ENCODE results near the gene RPL31.

Gene RPL31

GRCh38 chr2:100976061-100976460 lies 26.0 kb upstream of the RPL31 start:
- no peak for DNase-seq

- no peak for DNase-seq
Measured at GRCh38 chr2:100976645-100977391, 25.3 kb upstream of the RPL31 start.

DNA sequence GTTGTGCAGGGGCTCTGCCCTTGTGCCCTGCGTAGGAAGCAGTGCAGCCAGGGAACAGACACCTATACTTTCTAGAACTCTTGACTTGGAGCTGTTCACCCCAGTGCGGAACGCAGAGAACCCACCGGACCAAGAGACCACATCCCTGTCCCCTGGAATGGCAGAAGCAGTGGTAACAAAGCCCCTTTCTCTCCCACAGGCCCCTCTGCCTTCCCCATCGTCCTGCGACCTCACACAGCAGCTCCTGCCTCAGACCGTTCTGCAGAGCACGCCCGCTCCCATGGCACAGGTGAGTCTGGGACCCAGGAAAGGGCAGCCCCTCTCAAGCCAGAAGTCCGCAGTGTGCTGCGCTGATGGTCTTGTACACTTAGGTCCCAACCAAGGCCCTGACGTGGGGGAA lies 24.6 kb upstream of the RPL31 start:
- DNase-seq = no peak

- DNase-seq = no peak
Measured at GRCh38 chr2:100978582-100979191, 23.4 kb upstream of the RPL31 start.

GRCh38 chr2:100980046-100980445 lies 22.0 kb upstream of the RPL31 start:
- DNase-seq = no peak

GRCh38 chr2:100981011-100981410 lies 21.1 kb upstream of the RPL31 start:
- DNase-seq = no peak

DNA sequence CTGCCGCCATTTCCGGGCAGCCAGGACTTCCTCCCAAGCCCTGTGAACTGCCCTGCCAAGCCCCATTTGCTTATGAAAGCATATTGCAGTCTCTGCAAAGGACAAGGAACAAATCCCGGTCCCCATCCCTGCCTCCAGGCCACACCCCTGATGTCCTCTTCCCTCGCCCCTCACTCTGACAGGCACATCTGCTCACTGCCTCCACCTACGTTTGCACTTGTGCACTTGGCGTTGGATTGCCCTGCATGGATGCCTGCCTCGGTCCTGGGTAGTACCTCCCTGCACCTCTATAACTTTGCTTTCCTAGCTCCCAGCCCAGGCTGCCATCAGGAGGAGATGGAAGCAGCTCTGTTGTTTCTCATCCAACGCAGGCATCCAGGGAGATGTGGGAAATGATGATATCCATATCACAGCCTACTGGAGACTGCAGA lies 19.6 kb upstream of the RPL31 start:
- DNase-seq = no peak

DNA sequence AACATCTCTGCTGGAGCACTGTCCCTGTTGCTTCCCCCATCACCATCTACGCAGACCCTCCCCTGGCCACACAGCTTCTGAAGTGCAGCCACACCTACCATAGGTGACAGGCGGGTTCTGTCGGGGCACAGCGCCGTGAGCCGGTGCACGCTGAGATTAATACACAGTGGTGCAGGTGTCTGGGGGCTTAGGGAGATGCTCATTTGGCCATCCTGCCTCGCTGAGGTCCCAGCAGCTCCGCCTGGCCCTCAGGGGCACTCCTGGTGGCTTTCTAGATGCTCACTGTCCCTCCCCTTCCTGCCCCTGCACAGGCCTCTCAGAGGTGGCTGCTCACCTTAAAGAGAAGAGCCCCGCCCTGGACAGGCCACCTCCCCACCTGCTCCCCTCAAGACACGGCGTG lies 18.9 kb upstream of the RPL31 start:
- DNase-seq = no peak

DNA sequence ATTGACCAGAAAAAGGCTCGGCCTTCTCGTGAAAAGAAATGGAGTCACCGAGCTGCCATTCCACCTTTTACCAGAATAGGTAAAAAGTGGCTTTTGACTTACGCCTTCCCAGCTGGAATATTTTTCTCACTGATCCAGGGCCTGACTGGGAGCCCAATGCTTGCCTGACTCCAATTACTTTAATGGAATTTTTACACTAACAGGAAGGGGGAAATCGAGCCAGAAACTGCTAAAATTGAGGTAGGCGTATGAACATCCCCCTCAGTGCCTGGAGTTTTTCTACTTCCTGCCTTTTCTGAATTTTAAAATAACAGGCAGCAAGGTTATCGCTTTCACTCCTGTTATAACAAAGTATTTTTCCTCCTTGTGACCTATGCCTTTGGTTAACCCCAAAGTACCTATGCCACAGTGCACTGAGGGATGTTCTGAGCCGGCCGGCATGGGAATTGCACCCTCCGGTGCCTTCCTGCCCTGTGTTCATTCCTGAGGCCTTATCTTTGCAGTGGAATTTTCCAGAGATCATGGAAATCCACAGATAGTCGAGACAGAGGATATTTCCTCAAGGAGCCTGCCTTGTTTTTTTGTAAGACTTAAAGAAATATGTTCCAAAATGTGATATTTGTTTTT lies 18.3 kb upstream of the RPL31 start:
- DNase-seq = no peak

DNA sequence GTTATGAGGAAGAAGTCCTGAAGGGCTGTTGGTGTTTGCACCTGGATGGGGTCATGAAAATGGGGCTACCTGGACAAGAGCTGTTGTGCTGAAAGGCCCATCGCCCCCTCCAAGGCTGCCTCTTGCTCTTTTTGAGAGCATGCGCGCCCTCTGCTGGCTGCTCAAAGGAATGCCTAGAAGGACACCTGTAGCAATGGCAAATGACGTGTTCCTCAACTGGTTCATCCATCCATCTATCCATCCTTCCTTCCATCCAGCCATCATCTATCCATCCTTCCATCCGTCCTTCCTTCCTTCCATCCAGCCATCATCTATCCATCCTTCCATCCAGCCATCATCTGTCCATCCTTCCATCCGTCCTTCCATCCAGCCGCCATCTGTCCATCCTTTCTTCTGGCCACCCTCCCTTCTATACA lies 17.2 kb upstream of the RPL31 start:
- DNase-seq = no peak

GRCh38 chr2:100986157-100986556 lies 15.9 kb upstream of the RPL31 start:
- no peak for DNase-seq

GRCh38 chr2:100987536-100987935 lies 14.6 kb upstream of the RPL31 start:
- DNase-seq = no peak

GRCh38 chr2:100987974-100988373 lies 14.1 kb upstream of the RPL31 start:
- DNase-seq = no peak

DNA sequence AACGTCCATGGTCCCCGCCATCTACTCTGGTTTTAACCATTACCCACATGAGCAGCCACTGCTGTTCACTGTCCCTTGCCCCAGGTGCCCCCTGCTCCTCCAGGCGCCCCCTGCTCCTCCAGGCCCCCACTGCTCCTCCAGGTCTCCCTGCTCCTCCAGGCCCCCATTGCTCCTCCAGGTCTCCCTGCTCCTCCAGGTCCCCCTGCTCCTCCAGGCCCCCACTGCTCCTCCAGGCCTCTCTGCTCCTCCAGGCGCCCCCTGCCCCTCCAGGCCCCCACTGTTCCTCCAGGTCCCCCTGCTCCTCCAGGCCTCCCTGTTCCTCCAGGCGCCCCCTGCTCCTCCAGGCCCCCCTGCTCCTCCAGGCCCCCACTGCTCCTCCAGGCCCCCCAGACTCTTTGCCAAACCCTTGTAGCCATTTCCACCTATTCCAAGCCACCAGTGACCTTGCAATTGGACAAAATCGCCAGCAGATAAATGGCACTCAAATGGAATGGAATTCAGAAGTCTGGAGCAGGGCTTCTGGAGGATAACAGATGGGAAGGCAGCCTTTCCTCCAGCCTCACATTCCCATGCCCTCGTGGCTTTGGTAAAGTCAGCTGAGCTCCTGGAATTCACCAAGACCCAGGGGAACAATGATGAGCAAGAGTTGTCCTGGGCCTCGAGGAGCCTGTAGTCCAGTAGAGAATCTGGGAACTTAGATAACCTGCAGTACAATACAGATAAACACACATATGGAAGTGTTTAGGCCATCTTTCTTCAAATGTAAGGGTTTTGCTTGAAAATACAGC lies 13.3 kb upstream of the RPL31 start:
- no peak for DNase-seq

GRCh38 chr2:100989666-100990065 lies 12.4 kb upstream of the RPL31 start:
- DNase-seq = no peak

DNA sequence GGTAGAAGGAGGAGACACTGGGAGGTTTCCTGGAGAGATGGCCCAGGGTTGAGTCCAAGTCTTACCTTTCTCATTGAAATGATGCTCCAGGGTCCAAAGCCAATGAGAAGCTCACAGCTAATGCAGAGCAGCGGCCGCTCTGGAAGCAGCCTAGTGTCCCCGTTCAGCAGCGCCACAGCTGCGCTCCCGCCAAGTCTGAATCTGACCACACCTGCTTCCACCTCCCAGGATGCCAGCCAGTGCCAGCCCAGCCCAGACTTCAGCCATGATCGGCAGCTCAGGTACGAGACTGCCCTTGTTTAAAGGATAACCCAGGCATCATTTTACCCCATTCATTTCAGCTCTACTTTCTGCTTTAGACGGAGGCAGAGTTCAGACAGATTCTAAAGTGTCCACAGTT lies 11.9 kb upstream of the RPL31 start:
- no peak for DNase-seq

DNA sequence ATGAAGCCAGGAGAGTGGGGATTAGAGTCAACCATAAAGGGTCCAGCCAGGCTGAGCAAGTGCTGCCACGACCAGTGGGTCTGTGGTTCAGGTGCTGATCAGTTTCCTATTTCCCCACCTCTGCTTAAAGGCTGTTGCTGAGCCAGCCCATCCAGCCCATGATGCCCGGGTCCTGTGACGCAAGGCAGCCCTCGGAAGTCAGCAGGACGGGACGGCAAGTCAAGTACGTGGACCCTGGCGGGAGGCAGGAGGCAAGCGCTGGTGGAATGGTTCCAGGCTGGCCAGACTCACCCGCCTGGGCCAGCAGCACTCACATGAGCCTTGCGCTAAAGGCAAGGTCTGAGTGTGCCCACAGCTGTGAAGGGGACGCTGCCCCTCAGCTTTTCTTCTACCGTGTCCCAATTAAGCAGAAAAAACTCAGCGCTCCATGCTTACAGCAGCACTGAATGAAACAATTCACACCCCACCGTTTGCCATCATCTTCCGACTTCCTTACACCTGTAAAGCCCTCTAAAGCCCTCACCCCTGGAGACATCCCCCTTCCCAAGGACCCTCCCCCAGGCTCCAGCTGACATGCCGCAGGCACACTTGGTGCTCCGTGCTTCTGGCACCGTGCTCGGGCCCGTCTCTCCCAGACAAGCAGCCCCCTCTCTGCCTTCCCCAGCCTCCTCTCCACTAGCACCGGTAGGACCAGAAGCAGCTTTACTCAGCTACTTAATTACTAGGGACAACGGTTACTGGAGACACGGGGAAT lies 11.3 kb upstream of the RPL31 start:
- DNase-seq = no peak

GRCh38 chr2:100991404-100991773 lies 10.7 kb upstream of the RPL31 start:
- no peak for DNase-seq

DNA sequence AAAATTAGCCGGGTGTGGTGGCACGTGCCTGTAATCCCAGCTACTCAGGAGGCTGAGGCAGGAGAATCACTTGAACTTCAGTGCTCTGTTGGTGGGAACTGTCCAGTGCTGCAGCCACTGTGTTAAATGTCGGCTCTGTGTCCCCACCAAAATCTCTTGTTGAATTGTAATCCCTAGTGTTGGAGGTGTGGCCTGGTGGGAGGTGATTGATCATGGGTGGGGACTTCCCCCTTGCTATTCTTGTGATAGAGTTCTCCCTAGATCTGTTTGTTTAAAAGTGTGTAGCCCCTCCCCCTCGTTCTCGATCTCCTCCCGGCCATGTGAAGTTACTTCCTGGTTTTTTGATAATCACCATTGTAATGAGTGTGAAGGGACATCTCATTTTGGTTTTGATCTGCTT lies 9.8 kb upstream of the RPL31 start:
- no peak for DNase-seq

- DNase-seq = no peak
Measured at GRCh38 chr2:100993294-100993693, 8.8 kb upstream of the RPL31 start.

GRCh38 chr2:100995309-100996075 lies 6.6 kb upstream of the RPL31 start:
- no peak for DNase-seq
